GM10266 (cell line): ENCODE results near the gene GNAI3.

Experiments
- DNase-seq: peaks from one replicate; pipeline ENCODE4 v3.0.0; 2012; ENCODE audit errors: extremely low spot score
- TF ChIP-seq, protein P1 (sequence below): IDR thresholded peaks from 2 replicates; pipeline ENCODE4 v1.5.1; 2012; ENCODE audit warnings: mild to moderate bottlenecking, low read depth; ENCODE audit not compliant: control insufficient read depth, insufficient read depth; ENCODE audit errors: missing control alignments

GNAI3 gene

DNA sequence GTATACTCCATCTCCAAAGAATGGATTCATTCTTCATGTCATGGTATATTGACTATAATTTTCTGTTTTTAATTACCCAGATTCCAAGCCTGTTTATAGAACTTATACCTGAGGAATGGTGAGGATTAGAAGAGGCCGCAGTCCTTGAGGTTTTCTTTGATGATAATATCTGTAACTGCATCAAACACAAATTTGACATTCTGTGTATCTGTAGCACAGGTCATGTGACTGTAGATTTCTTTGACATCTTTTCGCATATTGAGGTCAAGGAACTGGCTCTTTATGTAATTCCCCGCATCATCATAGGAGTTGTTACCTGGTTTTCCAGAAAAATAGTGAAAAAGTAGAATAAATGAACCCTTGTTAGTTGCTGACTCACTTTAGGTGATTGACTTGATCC, 54.8 kb downstream of the GNAI3 start:
- TF ChIP-seq, protein P1, sequence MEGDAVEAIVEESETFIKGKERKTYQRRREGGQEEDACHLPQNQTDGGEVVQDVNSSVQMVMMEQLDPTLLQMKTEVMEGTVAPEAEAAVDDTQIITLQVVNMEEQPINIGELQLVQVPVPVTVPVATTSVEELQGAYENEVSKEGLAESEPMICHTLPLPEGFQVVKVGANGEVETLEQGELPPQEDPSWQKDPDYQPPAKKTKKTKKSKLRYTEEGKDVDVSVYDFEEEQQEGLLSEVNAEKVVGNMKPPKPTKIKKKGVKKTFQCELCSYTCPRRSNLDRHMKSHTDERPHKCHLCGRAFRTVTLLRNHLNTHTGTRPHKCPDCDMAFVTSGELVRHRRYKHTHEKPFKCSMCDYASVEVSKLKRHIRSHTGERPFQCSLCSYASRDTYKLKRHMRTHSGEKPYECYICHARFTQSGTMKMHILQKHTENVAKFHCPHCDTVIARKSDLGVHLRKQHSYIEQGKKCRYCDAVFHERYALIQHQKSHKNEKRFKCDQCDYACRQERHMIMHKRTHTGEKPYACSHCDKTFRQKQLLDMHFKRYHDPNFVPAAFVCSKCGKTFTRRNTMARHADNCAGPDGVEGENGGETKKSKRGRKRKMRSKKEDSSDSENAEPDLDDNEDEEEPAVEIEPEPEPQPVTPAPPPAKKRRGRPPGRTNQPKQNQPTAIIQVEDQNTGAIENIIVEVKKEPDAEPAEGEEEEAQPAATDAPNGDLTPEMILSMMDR: no peak
- no peak for DNase-seq

DNA sequence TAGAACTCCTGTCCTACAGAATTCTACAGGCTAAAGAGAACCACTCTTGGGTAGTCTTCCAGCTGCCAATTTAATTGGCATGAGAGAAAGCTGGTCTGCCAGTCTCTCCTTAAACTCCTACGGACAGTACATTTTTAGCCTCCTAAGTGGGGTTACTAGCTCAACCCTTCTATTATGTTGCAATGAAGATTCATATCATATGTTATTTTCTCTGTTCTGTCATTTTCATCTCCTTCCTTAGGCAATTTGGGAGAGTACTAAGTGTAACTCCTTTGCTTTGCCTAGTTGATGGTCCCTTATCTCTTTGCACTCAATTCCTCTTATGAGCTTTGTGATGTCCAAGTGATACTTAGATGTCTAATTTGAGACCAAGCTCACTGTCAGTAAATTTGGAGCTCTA, 57.0 kb downstream of the GNAI3 start:
- no peak for DNase-seq
- TF ChIP-seq, protein P1: no peak

DNA sequence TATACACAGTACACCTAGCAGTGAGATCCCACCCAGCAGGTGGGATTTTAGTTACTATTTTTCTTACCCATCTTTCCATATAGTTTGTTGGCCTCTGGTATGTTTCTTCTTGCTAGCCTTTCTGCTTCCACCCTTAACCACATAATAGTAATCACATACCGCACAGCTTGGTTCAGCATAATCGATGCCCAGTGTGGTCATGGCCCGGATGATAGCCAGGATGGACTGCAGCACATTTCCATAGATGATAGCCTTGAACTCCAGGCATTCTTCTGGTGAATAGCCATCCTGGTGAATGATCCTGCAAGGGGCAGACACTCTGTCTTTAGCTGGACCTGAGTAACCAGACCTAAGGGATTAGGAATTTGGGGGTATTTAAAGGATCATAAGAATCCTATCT, 61.5 kb downstream of the GNAI3 start:
- TF ChIP-seq, protein P1: no peak

DNA sequence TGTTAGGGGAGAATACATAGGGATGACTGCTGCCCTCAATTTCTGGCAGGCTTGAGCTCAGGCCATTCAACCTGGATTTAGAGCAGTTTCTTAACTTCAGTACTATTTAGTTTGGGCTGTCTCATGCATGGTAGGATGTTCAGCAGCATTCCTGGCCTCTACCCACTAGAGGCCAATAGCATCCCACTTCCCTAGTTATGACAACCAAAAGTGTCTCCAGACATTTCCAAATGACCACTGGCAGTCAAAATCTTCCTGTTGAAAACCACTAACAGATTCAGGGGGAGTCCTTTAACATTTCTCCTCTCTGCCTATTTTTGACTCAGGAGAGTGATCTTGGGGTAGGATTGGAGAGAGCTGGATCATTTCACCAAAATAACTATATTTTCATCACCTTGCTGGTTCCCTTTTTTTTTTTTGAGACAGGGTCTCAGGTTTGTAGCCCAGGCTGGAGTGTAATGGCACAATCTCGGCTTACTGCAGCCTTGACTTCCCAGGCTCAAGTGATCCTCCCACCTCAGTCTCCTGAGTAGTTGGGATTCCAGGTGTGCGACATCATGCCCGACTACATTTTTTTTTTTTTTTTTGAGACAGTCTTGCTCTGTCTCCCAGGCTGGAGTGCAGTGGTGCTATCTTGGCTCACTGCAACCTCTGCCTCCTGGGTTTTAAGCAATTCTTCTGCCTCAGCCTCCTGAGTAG, 62.3 kb downstream of the GNAI3 start:
- TF ChIP-seq, protein P1: no peak
- DNase-seq: no peak

More for the DNA sequence above, 61.5 kb downstream of the GNAI3 start:
- DNase-seq: no peak

DNA sequence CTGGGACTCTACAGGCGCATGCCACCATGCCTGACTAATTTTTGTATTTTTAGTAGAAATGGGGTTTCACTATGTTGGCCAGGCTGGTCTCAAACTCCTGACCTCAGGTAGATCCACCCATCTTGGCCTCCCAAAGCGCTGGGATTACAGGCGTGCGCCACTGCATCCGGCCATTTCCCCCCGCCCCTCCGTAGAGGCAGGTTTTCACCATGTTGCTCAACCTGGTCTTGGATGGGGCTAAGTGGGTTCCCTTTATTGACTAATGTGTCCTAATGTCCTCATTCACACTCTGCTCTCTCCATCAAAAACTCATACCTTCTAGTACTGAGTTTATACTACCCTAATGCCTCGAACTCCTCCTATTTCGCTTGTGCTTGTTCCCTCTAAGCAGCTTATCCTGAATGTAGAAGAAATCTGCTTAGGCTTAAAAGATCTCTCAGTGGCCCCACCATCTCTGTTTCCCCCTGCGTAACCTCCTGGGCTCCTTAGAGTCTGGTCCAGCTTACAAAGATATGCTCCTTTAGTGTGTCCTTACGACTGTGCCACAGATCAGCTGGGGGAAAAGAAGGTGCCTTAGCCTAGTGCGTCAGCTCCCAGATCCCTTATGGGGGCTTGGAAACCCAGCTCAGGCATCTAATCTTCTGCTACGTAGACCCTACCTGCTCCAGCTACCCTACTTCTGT, 63.0 kb downstream of the GNAI3 start:
- TF ChIP-seq, protein P1: no peak
- DNase-seq: no peak

DNA sequence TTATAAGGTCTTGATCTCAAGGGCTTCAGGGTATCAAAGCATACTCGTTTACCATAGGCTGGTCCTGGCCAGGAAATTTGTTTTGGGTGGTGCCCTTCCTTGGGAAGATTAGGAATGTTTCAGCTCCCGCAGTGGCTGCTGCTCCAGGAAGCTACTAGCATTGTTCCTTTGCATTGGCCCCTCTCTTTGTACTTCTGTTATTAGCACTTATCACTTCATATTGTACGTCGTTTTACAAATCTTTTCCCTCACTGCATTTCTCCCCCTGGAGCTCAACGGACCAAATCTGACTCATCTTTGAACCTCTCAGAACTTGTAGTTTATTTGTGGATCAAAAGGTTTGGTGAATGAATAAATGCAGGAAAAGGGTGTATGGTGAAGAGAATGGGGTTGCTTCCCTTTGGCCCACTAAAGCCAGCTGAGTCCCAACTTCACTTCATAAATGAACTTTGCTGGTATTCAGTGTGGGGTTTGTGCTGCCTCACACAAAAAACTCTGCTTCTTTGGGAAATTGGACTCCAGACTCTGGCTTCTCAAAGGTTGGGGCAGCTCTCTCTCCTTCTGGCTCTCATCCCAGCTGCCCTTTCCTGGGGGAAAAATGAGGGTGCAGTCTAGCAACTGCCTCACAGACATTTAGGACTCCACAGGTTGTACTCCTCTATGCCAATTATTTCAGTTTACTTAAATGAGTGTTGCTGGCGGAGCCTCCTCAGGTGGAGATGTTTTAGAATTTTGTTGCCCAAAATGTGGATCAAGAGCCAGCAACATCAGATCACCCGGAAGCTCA, 65.1 kb downstream of the GNAI3 start:
- DNase-seq: no peak
- TF ChIP-seq, protein P1: no peak

DNA sequence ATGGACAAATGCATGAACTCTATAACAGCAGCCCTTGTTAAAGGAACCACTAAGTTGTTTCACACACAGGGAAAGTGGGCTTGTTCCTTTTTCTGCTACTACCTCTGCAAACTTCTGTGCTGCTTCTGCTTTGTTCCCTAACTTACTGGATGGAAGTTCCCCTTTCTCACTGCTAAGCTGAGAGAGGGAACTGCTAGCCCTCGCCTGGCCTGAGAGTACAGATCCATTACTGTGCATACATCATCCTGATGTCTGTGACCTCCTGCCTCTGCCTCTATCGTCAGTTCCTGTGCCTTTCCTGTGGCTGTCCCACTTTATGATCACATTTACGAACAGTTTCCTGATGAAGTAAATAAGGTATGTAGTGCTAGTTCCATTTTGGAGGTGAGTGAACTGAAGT, 67.5 kb downstream of the GNAI3 start:
- TF ChIP-seq, protein P1: no peak
- no peak for DNase-seq
